GM12801 (cell line): ENCODE data around the gene NUP93.

ENCODE experiments used
- CTCF ChIP-seq: IDR thresholded peaks from one replicate; pipeline ENCODE4 v1.5.1; 2011; ENCODE audit warnings: control low read depth; ENCODE audit not compliant: insufficient read length; ENCODE audit errors: extremely low read depth

NUP93 gene

GRCh38 chr16:56711862-56712261, 18.1 kb upstream of the NUP93 start:
- TF ChIP-seq CTCF = no peak

- no peak for TF ChIP-seq CTCF
Measured at GRCh38 chr16:56713794-56714193, 16.1 kb upstream of the NUP93 start.

GRCh38 chr16:56715126-56715525, 14.8 kb upstream of the NUP93 start:
- no peak for TF ChIP-seq CTCF

GRCh38 chr16:56716761-56717160, 13.2 kb upstream of the NUP93 start:
- no peak for TF ChIP-seq CTCF

GRCh38 chr16:56722200-56722842, 7.6 kb upstream of the NUP93 start:
- TF ChIP-seq CTCF = no peak

- no peak for TF ChIP-seq CTCF
Measured at GRCh38 chr16:56724191-56724590, 5.7 kb upstream of the NUP93 start.

GRCh38 chr16:56726283-56726682, 3.6 kb upstream of the NUP93 start:
- TF ChIP-seq CTCF = no peak

GRCh38 chr16:56726926-56727325, 3.0 kb upstream of the NUP93 start:
- TF ChIP-seq CTCF = no peak
